ENCODE results near the gene CUEDC1.

GRCh38 chr17:57949649-57950048 lies 5.6 kb downstream of the CUEDC1 start:
- no peak for TF ChIP-seq CTCF (IDR thresholded peaks at IDR 0.05; ENCODE audit: insufficient read depth, low read length)
- TF ChIP-seq POLR2AphosphoS5 (IDR thresholded peaks at IDR 0.05; ENCODE audit: low read depth), result no peak

Measured in HL-60 (cell line).